Astrocyte of the cerebellum (primary cell): ENCODE results near the gene ARMS2.

ENCODE experiments used
- DNase-seq: peaks from one replicate; pipeline ENCODE4 v3.0.0-alpha.2; 2011; ENCODE audit warnings: low read depth
- H3K4me3 ChIP-seq: 2 replicates; pipeline ENCODE4 v1.5.1; 2011; ENCODE audit warnings: mild to moderate bottlenecking, low read depth, low read length, moderate library complexity
- CTCF ChIP-seq: IDR thresholded peaks from 2 replicates; pipeline ENCODE4 v1.5.1; 2012; ENCODE audit warnings: low read length, low read depth, moderate library complexity, mild to moderate bottlenecking; ENCODE audit errors: missing control alignments
- in situ Hi-C: cut with HindIII; loops from 2 replicates; pipeline ENCODE4 v1.10.0; 2017; ENCODE audit warnings: low sequenced_read_pairs

ARMS2 gene

DNA sequence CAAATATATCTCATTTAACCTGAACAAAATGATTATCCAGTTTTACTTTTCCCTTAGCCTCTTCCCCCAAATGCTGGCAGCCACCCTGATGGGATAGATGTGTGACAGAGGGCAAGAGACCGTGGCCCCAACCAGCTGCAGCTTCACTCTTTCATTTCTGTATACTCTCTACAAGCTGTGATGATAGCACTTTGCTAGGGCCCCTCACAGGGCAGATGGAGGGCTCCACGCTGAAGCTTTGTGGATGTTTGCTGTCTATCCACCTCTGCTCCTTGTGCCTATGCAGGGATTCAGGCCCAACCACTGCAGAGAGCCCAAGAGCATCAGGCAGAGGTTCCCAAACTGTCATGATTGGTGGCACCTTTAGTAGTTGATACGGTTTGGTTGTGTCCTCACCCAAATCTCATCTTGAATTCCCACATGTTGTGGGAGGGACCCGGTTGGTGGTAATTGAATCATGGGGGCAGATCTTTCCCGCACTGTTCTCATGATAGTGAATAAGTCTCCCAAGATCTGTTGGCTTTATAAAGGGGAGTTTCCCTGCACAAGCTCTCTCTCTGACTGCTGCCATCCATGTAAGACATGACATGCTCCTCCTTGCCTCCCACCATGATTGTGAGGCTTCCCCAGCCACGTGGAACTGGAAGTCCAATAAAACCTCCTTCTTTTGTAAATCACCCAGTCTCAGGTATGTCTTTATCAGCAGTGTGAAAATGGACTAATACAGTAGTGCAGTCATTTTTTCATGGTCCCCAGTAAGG is 27.0 kb downstream of the ARMS2 start:
- no peak for TF ChIP-seq CTCF
- DNase-seq: no peak
- in situ Hi-C loops: no loop called here
- no peak overlapping the region for H3K4me3 ChIP-seq

DNA sequence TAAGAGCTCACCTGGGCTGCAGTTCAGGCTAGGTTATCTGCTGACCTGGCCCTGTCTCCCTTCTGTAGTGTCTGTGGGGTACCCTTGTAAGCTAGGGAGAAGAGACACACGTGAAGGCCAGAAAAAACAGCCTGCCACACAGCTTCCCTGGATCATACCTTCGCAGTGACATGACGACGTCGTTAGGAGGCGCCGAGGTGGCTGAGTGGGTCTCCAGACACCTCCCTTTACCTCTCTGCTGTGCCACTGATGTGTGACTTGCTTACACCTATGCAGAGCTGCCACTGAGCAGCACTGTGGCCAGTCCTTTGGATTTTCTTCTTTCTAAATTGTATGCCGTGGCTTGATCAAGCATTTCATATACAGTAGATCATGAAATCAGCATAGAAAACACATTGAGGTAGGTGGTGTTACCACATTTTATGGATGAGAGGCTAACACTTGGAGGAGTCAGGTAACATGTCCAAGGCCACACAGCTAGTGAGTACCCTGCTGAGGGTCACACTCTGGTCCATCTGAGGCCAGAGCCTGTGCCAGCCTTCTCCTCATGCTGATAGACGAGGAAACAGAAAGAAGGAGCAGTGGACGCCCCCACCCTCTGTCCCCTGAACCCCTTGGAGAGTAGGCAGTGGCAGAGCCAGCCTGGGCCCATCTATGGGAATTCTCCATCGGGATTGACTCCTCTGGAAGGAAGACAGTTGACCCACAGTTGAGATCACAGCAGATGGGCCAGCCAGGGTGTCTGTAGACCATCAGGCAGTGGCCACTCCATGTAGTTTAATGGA is 30.0 kb downstream of the ARMS2 start:
- in situ Hi-C loops: no loop called here
- no peak for DNase-seq
- no peak for TF ChIP-seq CTCF
- H3K4me3 ChIP-seq: no peak overlapping the region

- in situ Hi-C loops: no loop called here
- H3K4me3 ChIP-seq: no peak overlapping the region
- TF ChIP-seq CTCF: no peak
- no peak for DNase-seq
Measured at GRCh38 chr10:122485670-122486069, 31.2 kb downstream of the ARMS2 start.

GRCh38 chr10:122486406-122487080 is 32.1 kb downstream of the ARMS2 start:
- no peak overlapping the region for H3K4me3 ChIP-seq
- TF ChIP-seq CTCF: no peak
- DNase-seq: no peak
- in situ Hi-C loops: no loop called here

DNA sequence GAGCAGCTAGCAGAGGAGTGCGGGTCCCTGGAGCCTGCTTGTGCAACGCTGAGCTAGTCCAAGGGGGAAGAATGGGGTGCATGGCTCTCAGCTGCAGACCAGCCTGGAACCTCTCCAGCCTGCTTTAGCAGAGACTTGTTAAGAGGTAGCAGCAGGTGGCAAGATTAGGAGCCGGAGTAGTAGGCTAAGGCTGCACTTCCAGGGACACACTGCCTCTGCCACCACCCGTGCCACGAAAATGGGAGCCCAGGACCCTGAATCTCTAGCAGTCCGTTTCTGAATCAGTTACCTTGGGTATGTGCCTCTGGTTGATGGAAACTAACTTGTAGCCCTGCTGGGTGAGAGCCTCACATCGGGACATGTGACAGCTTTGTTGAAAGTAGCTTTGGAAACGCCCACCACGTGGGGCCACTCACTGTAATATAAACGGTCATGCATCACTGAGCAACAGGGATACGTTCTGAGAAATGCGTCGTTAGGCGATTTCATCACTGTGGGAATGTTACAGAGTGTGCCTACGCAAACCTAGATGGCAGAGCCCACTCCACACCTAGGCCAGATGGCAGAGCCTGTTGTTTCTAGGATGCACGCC is 32.8 kb downstream of the ARMS2 start:
- no peak overlapping the region for H3K4me3 ChIP-seq
- in situ Hi-C loops: no loop called here
- DNase-seq: no peak
- no peak for TF ChIP-seq CTCF

- no peak for DNase-seq
- in situ Hi-C loops: no loop called here
- no peak for TF ChIP-seq CTCF
- H3K4me3 ChIP-seq: no peak overlapping the region
Measured at GRCh38 chr10:122490268-122490667, 35.8 kb downstream of the ARMS2 start.
